DND-41 (cell line): Measurements from ENCODE around the gene PICK1.

Experiments
- ATAC-seq: fragments of 200-7000 bp; cut with Tn5 transposase; 3 replicates; pipeline ENCODE4 v1.9.1; 2021; ENCODE audit warnings: low read depth; ENCODE audit not compliant: insufficient read depth
- DNase-seq: peaks from one replicate; pipeline ENCODE4 v3.0.0-alpha.2; 2020
- H2AFZ ChIP-seq: 2 replicates; pipeline ENCODE4 v1.6.0; 2012; ENCODE audit warnings: low read depth, low read length
- H3K27ac ChIP-seq: 2 replicates; pipeline ENCODE4 v1.5.1; 2012; ENCODE audit warnings: low read length, inconsistent platforms
- H3K27me3 ChIP-seq: fragments of 200-600 bp; sonication (generic); 2 replicates; pipeline ENCODE4 v1.6.0; 2012; ENCODE audit warnings: low read length, mild to moderate bottlenecking, inconsistent platforms; ENCODE audit not compliant: insufficient read depth, poor library complexity
- H3K36me3 ChIP-seq: 2 replicates; pipeline ENCODE4 v1.5.1; 2012; ENCODE audit warnings: low read length, inconsistent platforms; ENCODE audit not compliant: insufficient read depth
- H3K4me1 ChIP-seq: 2 replicates; pipeline ENCODE4 v1.5.1; 2012; ENCODE audit warnings: mild to moderate bottlenecking, low read length; ENCODE audit not compliant: insufficient read depth
- H3K4me2 ChIP-seq: 2 replicates; pipeline ENCODE4 v1.6.0; 2012; ENCODE audit warnings: mild to moderate bottlenecking, moderate library complexity, low read length, inconsistent platforms; ENCODE audit not compliant: insufficient read depth
- H3K4me3 ChIP-seq, 2 experiments: fragments of 200-600 bp in 1 of 2; shearing (Covaris generic) in 1 of 2; 2 replicates each; pipeline ENCODE4 v1.5.1; 2012 to 2016; ENCODE audit warnings: inconsistent platforms in 2 of 2, low read length in 2 of 2, mild to moderate bottlenecking in 2 of 2, low read depth in 1 of 2, moderate library complexity in 1 of 2
- H3K79me2 ChIP-seq: 2 replicates; pipeline ENCODE4 v1.6.0; 2012; ENCODE audit warnings: low read length, inconsistent platforms; ENCODE audit not compliant: insufficient read depth
- H3K9ac ChIP-seq: 2 replicates; pipeline ENCODE4 v1.6.0; 2012; ENCODE audit warnings: low read depth, mild to moderate bottlenecking, inconsistent platforms, low read length, moderate library complexity
- H3K9me3 ChIP-seq: 2 replicates; pipeline ENCODE4 v1.5.1; 2012; ENCODE audit warnings: low read length, moderate library complexity, mild to moderate bottlenecking, inconsistent platforms; ENCODE audit not compliant: insufficient read depth, severe bottlenecking
- H4K20me1 ChIP-seq: 2 replicates; pipeline ENCODE4 v1.6.0; 2012; ENCODE audit warnings: low read length; ENCODE audit not compliant: insufficient read depth
- EZH2 ChIP-seq: IDR thresholded peaks from 3 replicates; pipeline ENCODE4 v1.6.1; 2012; ENCODE audit warnings: borderline replicate concordance, low read depth, mild to moderate bottlenecking, moderate library complexity, low read length, inconsistent platforms; ENCODE audit not compliant: severe bottlenecking
- TF ChIP-seq, protein P1 (sequence below): IDR thresholded peaks from 2 replicates; pipeline ENCODE4 v1.5.1; 2012; ENCODE audit warnings: borderline replicate concordance, low read length, moderate library complexity, mild to moderate bottlenecking; ENCODE audit not compliant: poor library complexity, severe bottlenecking; ENCODE audit errors: extremely low read depth

PICK1 gene

DNA sequence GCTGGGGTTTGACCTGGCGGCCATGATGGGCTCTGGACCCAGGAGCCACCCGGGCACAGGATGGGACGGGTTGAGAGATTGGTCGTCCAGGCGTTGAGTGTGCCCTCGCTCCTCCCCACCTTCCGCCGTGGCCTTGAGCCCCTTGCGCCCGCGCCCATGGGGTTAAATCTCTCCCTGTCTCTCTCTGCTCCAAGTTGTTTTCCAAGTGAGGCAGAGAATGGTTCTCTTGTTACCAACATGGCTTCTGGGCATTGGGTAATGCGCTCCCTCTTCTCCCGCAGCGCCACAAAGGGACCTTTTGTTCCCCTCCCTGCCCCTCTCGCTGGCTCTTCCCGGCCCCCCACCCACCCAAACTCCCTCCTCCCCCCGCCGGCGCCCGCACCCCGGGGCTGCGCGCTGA, 18.8 kb upstream of the PICK1 start:
- no peaks in the 10 kb centered on the region for H3K4me1 ChIP-seq

DNA sequence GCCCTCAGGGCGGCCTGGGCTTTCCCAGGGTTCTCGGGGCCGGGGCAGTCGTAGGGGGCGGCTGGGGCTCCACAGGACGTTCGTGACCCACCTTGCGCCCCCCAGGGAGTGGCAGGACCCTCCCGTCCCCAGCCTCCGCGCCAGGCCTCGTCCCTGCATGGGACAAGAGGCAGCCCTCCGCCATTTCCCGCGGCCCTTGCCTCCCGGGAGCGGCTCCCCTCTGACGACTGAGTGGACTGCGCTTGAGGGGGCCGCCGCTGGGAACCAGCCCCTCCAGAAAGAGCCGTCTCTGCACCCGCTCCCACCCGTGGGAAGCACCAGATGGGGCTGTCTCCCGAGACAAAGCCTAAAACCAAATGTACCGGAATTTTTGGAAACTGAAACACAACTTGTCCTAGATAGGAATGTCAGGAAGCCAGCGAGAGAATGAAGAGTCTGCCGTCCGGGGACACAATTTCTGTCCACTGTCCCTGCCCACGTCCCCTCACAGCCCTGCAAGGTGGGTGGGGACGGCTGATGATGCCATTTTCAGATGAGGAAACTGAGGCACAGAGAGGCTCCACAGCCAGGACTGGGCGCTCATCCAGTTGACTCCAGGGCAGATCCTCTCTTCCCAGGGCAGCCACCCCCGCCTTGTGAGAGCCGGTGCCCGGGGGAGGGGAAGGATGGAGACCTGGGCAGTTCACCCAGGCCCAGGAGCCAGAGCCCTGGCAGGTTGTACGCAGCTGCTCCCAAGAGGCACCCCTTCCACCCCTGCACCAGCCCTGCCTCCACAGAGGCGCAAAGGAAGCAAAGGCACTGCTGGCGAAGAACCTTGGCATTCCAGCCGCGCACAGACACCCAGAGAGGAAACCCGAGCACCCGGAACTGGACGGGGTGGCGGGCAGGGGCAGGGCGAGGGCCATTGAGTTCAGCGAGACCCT, 18.1 kb upstream of the PICK1 start:
- no peak overlapping the region for H2AFZ ChIP-seq
- no peaks in the 10 kb centered on the region for H3K9me3 ChIP-seq
- H3K27ac ChIP-seq = no peak overlapping the region
- ATAC-seq (no peak), DNase-seq (no peak)
- H3K4me1 ChIP-seq = no peaks in the 10 kb centered on the region
- H3K9ac ChIP-seq = no peak overlapping the region
- no peaks in the 10 kb centered on the region for H3K27me3 ChIP-seq
- TF ChIP-seq, protein P1, sequence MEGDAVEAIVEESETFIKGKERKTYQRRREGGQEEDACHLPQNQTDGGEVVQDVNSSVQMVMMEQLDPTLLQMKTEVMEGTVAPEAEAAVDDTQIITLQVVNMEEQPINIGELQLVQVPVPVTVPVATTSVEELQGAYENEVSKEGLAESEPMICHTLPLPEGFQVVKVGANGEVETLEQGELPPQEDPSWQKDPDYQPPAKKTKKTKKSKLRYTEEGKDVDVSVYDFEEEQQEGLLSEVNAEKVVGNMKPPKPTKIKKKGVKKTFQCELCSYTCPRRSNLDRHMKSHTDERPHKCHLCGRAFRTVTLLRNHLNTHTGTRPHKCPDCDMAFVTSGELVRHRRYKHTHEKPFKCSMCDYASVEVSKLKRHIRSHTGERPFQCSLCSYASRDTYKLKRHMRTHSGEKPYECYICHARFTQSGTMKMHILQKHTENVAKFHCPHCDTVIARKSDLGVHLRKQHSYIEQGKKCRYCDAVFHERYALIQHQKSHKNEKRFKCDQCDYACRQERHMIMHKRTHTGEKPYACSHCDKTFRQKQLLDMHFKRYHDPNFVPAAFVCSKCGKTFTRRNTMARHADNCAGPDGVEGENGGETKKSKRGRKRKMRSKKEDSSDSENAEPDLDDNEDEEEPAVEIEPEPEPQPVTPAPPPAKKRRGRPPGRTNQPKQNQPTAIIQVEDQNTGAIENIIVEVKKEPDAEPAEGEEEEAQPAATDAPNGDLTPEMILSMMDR = no peak
- no peak for TF ChIP-seq EZH2
- H3K4me2 ChIP-seq = no peak overlapping the region
- H4K20me1 ChIP-seq = no peaks in the 10 kb centered on the region
- H3K79me2 ChIP-seq = no peaks in the 10 kb centered on the region
- H3K4me3 ChIP-seq = no peak overlapping the region
- no peaks in the 10 kb centered on the region for H3K36me3 ChIP-seq

More for the DNA sequence above, 18.8 kb upstream of the PICK1 start:
- Histone ChIP-seq H3K27ac (no peak overlapping the region), H3K9ac (no peak overlapping the region), H3K4me2 (no peak overlapping the region), H3K79me2 (no peaks in the 10 kb centered on the region), H3K36me3 (no peaks in the 10 kb centered on the region), H3K27me3 (no peaks in the 10 kb centered on the region), H3K9me3 (no peaks in the 10 kb centered on the region), H3K4me3 (no peak overlapping the region), H2AFZ (no peak overlapping the region), H4K20me1 (no peaks in the 10 kb centered on the region)
- ATAC-seq (no peak), DNase-seq (no peak)
- TF ChIP-seq EZH2 = no peak
- TF ChIP-seq, protein P1 = no peak

DNA sequence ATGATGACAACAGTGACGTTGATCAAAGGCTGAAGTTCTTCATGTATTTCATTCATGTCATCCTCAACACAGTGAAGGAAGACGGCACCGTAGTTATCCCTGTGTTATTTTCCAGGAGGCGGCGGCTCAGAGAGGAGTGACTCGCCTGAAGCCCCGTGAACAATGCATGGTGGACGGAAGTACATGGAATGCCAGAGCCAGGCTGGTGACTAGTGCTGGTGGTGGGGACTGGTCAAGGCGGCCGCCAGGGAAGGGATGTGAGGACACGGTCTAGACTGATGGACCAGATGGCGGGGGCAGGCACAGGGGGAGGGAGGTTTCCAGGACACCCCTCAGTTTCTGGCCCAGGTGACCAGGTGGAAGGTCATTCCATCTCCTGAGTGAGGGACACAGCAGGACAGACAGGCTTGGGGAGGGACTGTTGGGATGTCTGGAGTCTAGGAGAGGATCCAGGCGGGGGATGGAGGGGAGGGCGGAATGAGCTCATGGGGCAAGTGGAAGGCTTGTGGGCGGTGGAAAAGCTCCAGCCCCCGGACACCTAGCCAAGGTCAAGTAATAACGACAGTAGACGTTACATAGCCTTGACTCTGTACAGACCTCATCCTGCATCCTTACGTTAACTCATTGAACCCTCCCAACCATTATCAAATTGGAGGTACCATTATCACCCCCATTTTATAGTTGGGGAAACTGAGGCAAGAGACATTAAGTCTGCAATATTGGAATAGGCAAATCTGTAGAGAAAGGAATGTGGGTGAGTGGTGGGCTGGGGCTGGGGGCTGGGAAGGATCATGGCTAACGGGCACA, 16.0 kb upstream of the PICK1 start:
- no peaks in the 10 kb centered on the region for H3K4me1 ChIP-seq
- ATAC-seq (no peak), DNase-seq (no peak)
- no peaks in the 10 kb centered on the region for H3K9me3 ChIP-seq
- no peaks in the 10 kb centered on the region for H3K36me3 ChIP-seq
- no peaks in the 10 kb centered on the region for H3K79me2 ChIP-seq
- H3K4me3 ChIP-seq = no peak overlapping the region
- no peaks in the 10 kb centered on the region for H3K27me3 ChIP-seq
- H3K4me2 ChIP-seq = no peak overlapping the region
- no peak overlapping the region for H3K9ac ChIP-seq
- no peak overlapping the region for H2AFZ ChIP-seq
- H4K20me1 ChIP-seq = no peaks in the 10 kb centered on the region
- no peak overlapping the region for H3K27ac ChIP-seq
- TF ChIP-seq, protein P1 = no peak
- no peak for TF ChIP-seq EZH2
